ENCODE data around the gene CDKL5.
A peak's percentile ranks its signal among the peaks of the same experiment; 100 is the strongest.
"Not testable (repeated sequence)": the region's sequence is repeated elsewhere in the genome, so short reads cannot be mapped to it uniquely, and the experiment has no call there.

Gene CDKL5

DNA sequence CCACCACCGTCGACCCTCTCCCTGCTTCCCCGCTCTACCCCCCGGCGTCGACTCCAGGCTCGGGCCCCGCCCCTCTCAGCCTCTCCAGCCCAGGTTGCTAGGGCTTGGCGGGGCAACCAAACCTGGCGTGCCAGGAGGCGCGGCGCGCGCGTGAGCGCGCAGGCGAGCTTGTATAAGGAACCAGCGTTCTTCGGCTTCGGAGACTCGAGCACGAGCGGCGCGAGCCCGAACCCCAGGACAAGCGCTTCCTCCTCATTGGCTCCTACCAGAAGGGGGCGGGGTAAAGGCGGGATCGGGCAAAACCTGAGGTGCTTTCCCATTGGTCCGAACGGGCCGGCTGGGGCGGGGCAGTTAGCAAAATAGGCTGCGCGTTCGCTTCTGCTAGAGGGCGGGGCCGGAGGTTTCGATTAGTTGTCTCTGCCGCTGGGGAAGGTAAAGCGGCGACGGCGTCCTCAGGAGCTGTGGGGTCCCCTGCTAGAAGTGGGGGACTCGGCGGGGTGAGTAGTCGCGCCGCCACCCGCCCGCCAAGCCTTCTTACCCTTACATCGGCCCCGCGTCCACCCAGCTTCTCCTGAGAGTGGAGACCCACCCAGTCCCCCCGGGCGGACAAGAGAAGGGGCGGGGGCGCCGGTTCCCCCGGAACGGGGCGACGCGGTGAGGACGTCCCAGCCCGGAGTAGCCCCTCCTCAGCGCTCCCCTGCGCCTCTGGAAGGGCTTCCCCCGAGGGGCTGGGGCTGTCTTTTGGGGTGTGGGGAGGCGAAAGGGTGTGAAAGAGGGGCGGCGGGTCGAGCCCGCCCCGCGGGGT is at the start of gene CDKL5:
Gene CDKL5 (plus strand): TSS at position 410 of the 805 bp plus-strand sequence. CDS start 81,489 bp downstream, outside the sequence.
- peak; percentile 96 for DNase-seq (ENCODE audit: low spot score)

DNA sequence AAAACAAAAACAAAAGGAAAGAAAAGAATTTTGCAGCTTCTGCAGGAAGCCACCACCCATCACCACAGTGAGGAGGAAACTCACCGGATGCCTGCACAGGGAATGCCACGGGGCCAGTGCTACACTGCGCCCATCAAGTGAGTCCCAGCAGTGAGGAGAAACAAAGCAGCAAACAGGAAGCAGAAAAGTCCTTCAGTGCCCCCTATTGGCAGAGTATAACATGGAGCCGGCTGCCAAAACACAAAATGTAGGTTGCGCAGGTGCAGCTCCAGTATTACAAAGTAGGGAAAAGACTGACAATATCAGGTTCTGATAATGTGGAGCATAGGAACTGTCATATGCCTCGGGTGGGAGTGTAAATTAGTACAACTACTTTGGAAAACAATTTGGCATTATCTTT is 47.6 kb upstream of the CDKL5 start:
- DNase-seq (ENCODE audit: low spot score): no peak

DNA sequence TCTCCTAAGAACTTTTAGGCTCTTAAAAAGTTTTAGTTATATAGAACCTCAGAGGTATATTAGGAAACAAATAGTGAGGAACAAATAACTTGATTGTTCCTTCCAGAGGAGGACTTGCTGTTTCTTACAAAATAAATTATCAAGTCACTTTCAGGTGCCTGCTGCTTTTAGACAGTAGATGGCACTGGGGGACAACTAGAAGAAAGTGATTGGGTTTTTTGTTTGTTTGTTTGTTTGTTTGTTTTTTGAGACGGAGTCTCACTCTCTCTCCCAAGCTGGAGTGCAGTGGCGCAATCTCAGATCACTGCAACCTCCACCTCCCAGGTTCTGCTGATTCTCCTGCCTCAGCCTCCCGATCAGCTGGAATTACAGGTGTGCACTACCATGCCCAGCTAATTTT is 35.4 kb upstream of the CDKL5 start:
- DNase-seq (ENCODE audit: low spot score): no peak

GRCh38 chrX:18390941-18391538 is 34.4 kb upstream of the CDKL5 start:
- peak; percentile 46 for DNase-seq (ENCODE audit: low spot score)

- no peak for DNase-seq (ENCODE audit: low spot score)
These were observed 30.9 kb upstream of the CDKL5 start for GRCh38 chrX:18394477-18394876.

GRCh38 chrX:18401848-18402213 is 23.6 kb upstream of the CDKL5 start:
- DNase-seq (ENCODE audit: low spot score): no peak

- no peak for DNase-seq (ENCODE audit: low spot score)
These were observed 18.7 kb upstream of the CDKL5 start for GRCh38 chrX:18406531-18407266.

GRCh38 chrX:18410038-18410437 is 15.4 kb upstream of the CDKL5 start:
- no peak for DNase-seq (ENCODE audit: low spot score)

DNA sequence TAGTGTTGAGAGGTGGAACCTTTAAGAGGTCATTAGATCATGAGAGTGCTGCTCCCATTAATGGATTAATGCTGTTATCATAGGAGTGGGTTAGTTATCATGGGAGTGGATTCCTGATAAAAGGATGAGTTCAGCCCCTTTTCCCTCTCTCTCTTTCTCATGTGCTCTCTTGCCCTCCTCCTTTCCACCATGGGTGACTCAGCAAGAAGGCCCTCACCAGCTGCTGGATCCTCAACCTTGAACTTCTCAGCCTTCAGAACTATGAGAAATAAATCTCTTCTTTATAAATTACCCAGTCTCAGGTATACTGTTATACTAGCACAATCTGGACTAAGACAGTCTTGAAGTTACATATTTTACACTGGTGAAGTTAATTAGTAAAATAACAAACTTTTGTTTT is 10.0 kb upstream of the CDKL5 start:
- DNase-seq (ENCODE audit: low spot score): no peak

- DNase-seq (ENCODE audit: low spot score): no peak
These were observed 3.1 kb upstream of the CDKL5 start for GRCh38 chrX:18422325-18422724.

DNA sequence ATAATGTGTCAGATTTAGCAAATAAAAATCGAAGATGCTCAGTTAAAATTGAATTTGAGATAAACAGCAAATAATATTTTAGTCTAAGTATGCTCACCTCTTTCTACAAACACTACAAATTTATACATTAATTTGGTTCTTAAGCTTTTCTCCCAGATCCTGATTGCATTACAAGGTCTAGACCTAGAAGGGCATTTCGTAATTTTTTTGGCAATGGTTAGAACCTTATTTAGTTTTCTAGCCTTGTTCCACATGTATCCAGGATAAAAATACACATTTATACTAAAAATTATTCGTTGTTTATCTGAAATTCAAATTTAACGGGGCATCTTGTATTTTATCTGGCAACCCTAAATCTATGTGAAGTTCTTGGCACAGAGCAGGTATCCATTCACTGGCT is 2.5 kb upstream of the CDKL5 start:
- no peak for DNase-seq (ENCODE audit: low spot score)

GRCh38 chrX:18424482-18425198 is 768 bp upstream of the CDKL5 start:
- DNase-seq (ENCODE audit: low spot score): peak; percentile 29

DNA sequence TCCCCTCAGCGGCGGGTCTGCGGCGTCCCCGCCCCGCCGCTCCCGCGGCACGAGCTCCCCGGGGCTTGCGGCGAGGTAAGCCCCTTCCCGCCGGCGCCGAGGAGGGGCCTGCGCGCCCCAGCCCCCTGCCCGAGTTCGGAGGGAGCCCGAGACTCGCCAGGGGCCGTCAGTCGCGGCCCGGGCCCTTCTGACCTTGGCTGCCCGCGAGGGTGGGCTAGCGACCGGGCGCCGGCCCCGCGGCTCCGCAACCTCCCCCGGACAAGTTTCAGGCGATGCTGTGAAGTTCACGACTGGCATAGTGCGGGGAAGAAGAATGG is 554 bp downstream of the CDKL5 start:
- peak; percentile 12 for DNase-seq (ENCODE audit: low spot score)

GRCh38 chrX:18428006-18428405 is 2.6 kb downstream of the CDKL5 start:
- peak; percentile 40 for DNase-seq (ENCODE audit: low spot score)

- not testable (repeated sequence) for DNase-seq (ENCODE audit: low spot score)
These were observed 7.9 kb downstream of the CDKL5 start for GRCh38 chrX:18433288-18433687.

DNA sequence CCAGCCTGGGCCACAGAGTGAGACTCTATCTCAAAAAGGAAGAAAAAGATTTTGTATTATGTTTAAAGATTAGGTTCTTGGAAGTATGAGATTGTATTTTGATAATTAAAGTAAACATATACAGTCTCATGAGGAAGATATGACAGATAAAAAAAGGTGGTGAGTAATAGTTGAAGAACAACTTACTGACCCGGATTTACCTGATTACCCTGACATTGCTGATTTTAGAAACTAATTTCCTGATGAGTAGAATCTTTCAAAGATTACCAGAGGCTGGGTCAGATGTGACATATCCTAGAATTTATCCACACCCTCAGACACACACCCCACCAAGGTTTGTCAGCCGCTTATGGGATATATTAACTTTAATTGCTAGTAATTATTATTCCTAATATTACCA is 9.5 kb downstream of the CDKL5 start:
- DNase-seq (ENCODE audit: low spot score): no peak

GRCh38 chrX:18436017-18436416 is 10.6 kb downstream of the CDKL5 start:
- DNase-seq (ENCODE audit: low spot score): no peak

GRCh38 chrX:18440835-18441234 is 15.4 kb downstream of the CDKL5 start:
- DNase-seq (ENCODE audit: low spot score): no peak

GRCh38 chrX:18441780-18442367 is 16.5 kb downstream of the CDKL5 start:
- DNase-seq (ENCODE audit: low spot score): no peak

DNA sequence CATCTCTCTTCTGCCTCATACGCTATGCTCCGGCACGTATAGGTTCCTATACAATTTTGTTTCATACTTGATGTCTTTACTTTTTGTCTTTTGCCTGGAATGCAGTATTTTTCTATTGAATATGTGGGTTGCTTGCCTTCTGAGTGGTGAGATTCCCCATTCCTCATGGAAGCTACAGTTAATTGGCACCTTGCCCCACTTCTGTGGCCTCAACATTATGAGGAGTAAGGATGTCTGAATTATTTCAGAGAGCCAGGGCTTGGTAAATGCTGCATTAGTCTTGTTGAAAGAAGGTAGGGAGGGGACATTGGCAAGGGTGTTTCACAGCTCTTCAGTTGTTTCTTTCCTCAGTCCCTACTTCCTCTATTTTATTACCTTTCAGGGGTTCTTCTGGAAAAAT is 23.0 kb downstream of the CDKL5 start:
- DNase-seq (ENCODE audit: low spot score): no peak

GRCh38 chrX:18449236-18449635 is 23.8 kb downstream of the CDKL5 start:
- no peak for DNase-seq (ENCODE audit: low spot score)

DNA sequence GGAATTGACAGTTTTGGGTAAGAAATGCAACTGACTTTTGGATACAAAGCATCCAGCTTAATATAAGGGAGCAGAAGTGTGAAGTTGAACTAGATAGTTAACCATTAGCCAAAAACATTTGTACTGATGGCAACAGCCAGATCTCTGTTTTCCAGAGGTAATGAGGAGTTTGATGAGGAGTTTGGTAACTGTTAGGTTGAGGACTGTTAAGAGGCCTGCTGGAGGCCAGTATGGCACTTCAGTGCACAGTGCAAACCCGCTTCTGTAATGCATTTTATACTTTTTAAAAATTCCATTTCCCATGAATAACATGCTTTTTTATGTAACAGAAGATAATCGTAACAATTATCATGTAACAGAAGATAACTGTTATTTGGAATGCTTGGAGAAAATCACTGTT is 30.0 kb downstream of the CDKL5 start:
- no peak for DNase-seq (ENCODE audit: low spot score)
